Ureter (tissue), 1 donor: ENCODE measurements around the gene CPT2. TPM values are rescaled to one million over a fixed set of nuclear protein-coding genes. Genes with fewer than 3 reads are reported as not detected.

Source experiments
- DNase-seq: peaks from one replicate; pipeline ENCODE4 v3.0.0-alpha.2; 2020; ENCODE audit warnings: low spot score
- total RNA-seq: library from RNA; stranded (reverse); gene quantifications from one replicate; pipeline ENCODE4 v1.2.4, GENCODE V29; 2023
- donor health status: DM: yes; HTN: yes; CAD: no.

CPT2 gene
- 28.6 TPM for total RNA-seq

- DNase-seq = peak; percentile 94
Observed at GRCh38 chr1:53196485-53197290, at the start of gene CPT2. TSS of gene CPT2 (plus strand) at chr1:53196824. CDS start at chr1:53196944, 120 bp downstream.

GRCh38 chr1:53147174-53147573, 49.5 kb upstream of the CPT2 start:
- DNase-seq = no peak

GRCh38 chr1:53148123-53148522, 48.5 kb upstream of the CPT2 start:
- DNase-seq = no peak

GRCh38 chr1:53153752-53154151, 42.9 kb upstream of the CPT2 start:
- DNase-seq = no peak

- no peak for DNase-seq
Observed at GRCh38 chr1:53154859-53155438, 41.7 kb upstream of the CPT2 start.

GRCh38 chr1:53155534-53155933, 41.1 kb upstream of the CPT2 start:
- DNase-seq = no peak

GRCh38 chr1:53155945-53156344, 40.7 kb upstream of the CPT2 start:
- no peak for DNase-seq

GRCh38 chr1:53156783-53157182, 39.8 kb upstream of the CPT2 start:
- DNase-seq = no peak

GRCh38 chr1:53158900-53159299, 37.7 kb upstream of the CPT2 start:
- no peak for DNase-seq

- no peak for DNase-seq
Observed at GRCh38 chr1:53160924-53161378, 35.7 kb upstream of the CPT2 start.

- no peak for DNase-seq
Observed at GRCh38 chr1:53162621-53163020, 34.0 kb upstream of the CPT2 start.

- DNase-seq = no peak
Observed at GRCh38 chr1:53163291-53163768, 33.3 kb upstream of the CPT2 start.

- no peak for DNase-seq
Observed at GRCh38 chr1:53165408-53165961, 31.1 kb upstream of the CPT2 start.

- DNase-seq = no peak
Observed at GRCh38 chr1:53166366-53166765, 30.3 kb upstream of the CPT2 start.

GRCh38 chr1:53166912-53167311, 29.7 kb upstream of the CPT2 start:
- no peak for DNase-seq

GRCh38 chr1:53172426-53173128, 24.0 kb upstream of the CPT2 start:
- no peak for DNase-seq

GRCh38 chr1:53174971-53175913, 21.4 kb upstream of the CPT2 start:
- no peak for DNase-seq

GRCh38 chr1:53176452-53177208, 20.0 kb upstream of the CPT2 start:
- no peak for DNase-seq

- DNase-seq = no peak
Observed at GRCh38 chr1:53180226-53180625, 16.4 kb upstream of the CPT2 start.

GRCh38 chr1:53180951-53181350, 15.7 kb upstream of the CPT2 start:
- no peak for DNase-seq
